ENCODE measurements around the gene MGMT.

GRCh38 chr10:129570185-129570584, 103.1 kb downstream of the MGMT start:
- TF ChIP-seq CTCF (IDR thresholded peaks at IDR 0.05; ENCODE audit: borderline replicate concordance, extremely low read depth, low read length, poor library complexity, severe bottlenecking) (no peak), EZH2 (IDR thresholded peaks at IDR 0.05; ENCODE audit: borderline replicate concordance, low read depth, low read length, severe bottlenecking) (no peak)
